Spleen (tissue), 7 donors: ENCODE results near the gene LAIR1.

ENCODE experiments used
- POLR2A ChIP-seq, 3 donors: fragments of 450-650 bp; IDR thresholded peaks; one replicate each; pipeline ENCODE4 v1.5.1; 2017; ENCODE audit warnings: antibody characterized with exemption in 3 of 3, mild to moderate bottlenecking in 1 of 3
- POLR2AphosphoS5 ChIP-seq, 3 donors: sonication (generic); formaldehyde crosslinking; IDR thresholded peaks; one replicate each; pipeline ENCODE4 v1.5.1; 2017; ENCODE audit warnings: antibody characterized with exemption in 3 of 3
- TF ChIP-seq, protein P1 (sequence below), 11 experiments: fragments of 200-600 bp in 7 of 11; fragments of 450-650 bp in 4 of 11; sonication (generic) in 4 of 11; IDR thresholded peaks in 8 of 11; conservative IDR thresholded peaks in 3 of 11; 1 replicate in 7 of 11; 2 replicates in 4 of 11; pipeline versions ENCODE4 v1.4.0 to v1.8.0; 2016 to 2021; ENCODE audit warnings: antibody characterized with exemption in 11 of 11, inconsistent platforms in 4 of 11, mild to moderate bottlenecking in 1 of 11
- donor health status: DM: no; HTN: no; CAD: no; lungs with moderate emphysema.
- donor health status: DM: no; HTN: no; CAD: no.
- donor health status: DM: no; HTN: no; CAD: no.

DNA sequence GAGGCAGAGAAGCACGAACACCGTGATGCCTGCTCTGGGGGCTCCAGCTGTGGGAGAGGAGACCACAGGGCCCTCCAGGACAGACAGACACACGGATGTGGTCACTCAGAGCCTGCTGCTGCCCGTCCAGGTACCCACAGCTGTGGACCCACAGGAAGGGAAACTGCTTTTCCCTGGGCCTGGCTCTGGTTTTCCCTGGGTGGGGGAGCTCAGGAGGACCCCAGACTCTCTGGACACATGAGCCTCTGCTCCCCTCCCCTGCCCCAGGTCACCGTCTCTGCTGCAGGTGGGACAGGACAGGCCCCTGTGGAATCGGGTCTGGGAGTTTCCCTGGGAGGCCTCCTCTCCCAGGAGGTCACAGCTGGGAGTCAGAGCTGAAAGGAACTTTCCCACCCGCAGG lies 33.1 kb downstream of the LAIR1 start:
- TF ChIP-seq, protein P1, sequence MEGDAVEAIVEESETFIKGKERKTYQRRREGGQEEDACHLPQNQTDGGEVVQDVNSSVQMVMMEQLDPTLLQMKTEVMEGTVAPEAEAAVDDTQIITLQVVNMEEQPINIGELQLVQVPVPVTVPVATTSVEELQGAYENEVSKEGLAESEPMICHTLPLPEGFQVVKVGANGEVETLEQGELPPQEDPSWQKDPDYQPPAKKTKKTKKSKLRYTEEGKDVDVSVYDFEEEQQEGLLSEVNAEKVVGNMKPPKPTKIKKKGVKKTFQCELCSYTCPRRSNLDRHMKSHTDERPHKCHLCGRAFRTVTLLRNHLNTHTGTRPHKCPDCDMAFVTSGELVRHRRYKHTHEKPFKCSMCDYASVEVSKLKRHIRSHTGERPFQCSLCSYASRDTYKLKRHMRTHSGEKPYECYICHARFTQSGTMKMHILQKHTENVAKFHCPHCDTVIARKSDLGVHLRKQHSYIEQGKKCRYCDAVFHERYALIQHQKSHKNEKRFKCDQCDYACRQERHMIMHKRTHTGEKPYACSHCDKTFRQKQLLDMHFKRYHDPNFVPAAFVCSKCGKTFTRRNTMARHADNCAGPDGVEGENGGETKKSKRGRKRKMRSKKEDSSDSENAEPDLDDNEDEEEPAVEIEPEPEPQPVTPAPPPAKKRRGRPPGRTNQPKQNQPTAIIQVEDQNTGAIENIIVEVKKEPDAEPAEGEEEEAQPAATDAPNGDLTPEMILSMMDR (IDR thresholded peaks at IDR 0.05 in 8 of 11, conservative IDR thresholded peaks at IDR 0.05 in 3 of 11): no peak
- TF ChIP-seq POLR2A (IDR thresholded peaks at IDR 0.05) (no peak), POLR2AphosphoS5 (IDR thresholded peaks at IDR 0.05) (no peak)
